ENCODE data around the gene COX6A1. TPM values are rescaled to one million over a fixed set of nuclear protein-coding genes. Genes with fewer than 3 reads are reported as not detected.

COX6A1 gene
- total and polyA plus RNA-seq, 2 of the 13 experiments (the other 11 are each of a cell fraction or from before 2014, with no cell fraction given), result 542 to 673 TPM

DNA sequence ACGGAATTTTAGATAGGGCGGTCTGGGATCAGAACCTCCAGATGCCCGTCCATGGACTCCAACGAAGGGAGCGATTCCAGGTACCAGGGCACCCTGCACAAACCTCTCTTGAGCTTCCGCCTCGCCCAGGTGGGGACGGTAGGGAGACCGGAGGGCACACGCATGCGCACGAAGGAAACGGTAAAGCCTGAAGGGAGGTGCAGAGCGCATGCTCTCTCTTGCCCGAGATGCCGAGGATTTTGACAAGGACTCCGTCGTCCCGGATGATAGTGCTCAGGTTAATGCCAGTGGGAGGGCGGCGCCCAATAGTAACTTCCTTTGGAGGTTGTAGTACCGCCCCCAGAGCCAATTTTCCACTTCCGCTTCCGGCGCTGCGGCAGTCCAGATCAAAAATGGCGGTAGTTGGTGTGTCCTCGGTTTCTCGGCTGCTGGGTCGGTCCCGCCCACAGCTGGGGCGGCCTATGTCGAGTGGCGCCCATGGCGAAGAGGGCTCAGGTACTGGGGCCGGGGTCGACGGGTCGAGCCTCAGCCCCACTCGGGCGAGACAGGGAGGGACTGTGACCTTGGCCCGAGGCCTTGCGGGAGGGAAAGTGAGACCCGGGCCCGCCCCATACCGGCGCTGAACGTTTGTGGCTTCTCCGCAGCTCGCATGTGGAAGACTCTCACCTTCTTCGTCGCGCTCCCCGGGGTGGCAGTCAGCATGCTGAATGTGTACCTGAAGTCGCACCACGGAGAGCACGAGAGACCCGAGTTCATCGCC, at the start of gene COX6A1 (continued):
- 0 out of 2 replicates have a peak, but pooled peaks have one; percentile 27 for TF ChIP-seq ZZZ3 (CRISPR knock-in tag; IDR thresholded peaks at IDR 0.05; ENCODE audit: borderline replicate concordance)
- no peak for TF ChIP-seq SNRNP70 (IDR thresholded peaks at IDR 0.05; ENCODE audit: low read depth, low read length)
- peak; percentile 46; the same call in 1 of the 2 replicates for TF ChIP-seq ZNF143 (CRISPR knock-in tag; IDR thresholded peaks at IDR 0.05)
- peak; percentile 74 for TF ChIP-seq ASH2L (IDR thresholded peaks at IDR 0.05; ENCODE audit: insufficient read length, low read depth, low read length)
- no peak for TF ChIP-seq FLYWCH1 (CRISPR knock-in tag; IDR thresholded peaks at IDR 0.05)
- TF ChIP-seq, protein P1, sequence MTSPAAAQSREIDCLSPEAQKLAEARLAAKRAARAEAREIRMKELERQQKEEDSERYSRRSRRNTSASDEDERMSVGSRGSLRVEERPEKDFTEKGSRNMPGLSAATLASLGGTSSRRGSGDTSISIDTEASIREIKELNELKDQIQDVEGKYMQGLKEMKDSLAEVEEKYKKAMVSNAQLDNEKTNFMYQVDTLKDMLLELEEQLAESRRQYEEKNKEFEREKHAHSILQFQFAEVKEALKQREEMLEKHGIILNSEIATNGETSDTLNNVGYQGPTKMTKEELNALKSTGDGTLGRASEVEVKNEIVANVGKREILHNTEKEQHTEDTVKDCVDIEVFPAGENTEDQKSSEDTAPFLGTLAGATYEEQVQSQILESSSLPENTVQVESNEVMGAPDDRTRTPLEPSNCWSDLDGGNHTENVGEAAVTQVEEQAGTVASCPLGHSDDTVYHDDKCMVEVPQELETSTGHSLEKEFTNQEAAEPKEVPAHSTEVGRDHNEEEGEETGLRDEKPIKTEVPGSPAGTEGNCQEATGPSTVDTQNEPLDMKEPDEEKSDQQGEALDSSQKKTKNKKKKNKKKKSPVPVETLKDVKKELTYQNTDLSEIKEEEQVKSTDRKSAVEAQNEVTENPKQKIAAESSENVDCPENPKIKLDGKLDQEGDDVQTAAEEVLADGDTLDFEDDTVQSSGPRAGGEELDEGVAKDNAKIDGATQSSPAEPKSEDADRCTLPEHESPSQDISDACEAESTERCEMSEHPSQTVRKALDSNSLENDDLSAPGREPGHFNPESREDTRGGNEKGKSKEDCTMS (CRISPR knock-in tag; conservative IDR thresholded peaks at IDR 0.05), result no peak
- no peak for TF ChIP-seq NR2F2 (IDR thresholded peaks at IDR 0.05; ENCODE audit: borderline replicate concordance, low read depth)
- no peak for TF ChIP-seq ZBTB38 (CRISPR knock-in tag; IDR thresholded peaks at IDR 0.05)
- TF ChIP-seq ZFP62 (CRISPR knock-in tag; IDR thresholded peaks at IDR 0.05), result no peak
- no peak for TF ChIP-seq MTF2 (CRISPR knock-in tag; IDR thresholded peaks at IDR 0.05; ENCODE audit: borderline replicate concordance)
- TF ChIP-seq TOE1 (CRISPR knock-in tag; IDR thresholded peaks at IDR 0.05), result 0 out of 2 replicates have a peak, but pooled peaks have one; percentile 51
- TF ChIP-seq ZBTB7A (CRISPR knock-in tag; IDR thresholded peaks at IDR 0.05), result 0 out of 2 replicates have a peak, but pooled peaks have one; percentile 36
- TF ChIP-seq GMEB2 (CRISPR knock-in tag; IDR thresholded peaks at IDR 0.05; ENCODE audit: low read depth), result no peak
- no peak for TF ChIP-seq CREB3 (CRISPR knock-in tag; IDR thresholded peaks at IDR 0.05)
- no peak for TF ChIP-seq ZNF251 (CRISPR knock-in tag; IDR thresholded peaks at IDR 0.05)
- peak; percentile 80 for TF ChIP-seq ZBED4 (CRISPR knock-in tag; IDR thresholded peaks at IDR 0.05; ENCODE audit: borderline replicate concordance)
- 0 out of 2 replicates have a peak, but pooled peaks have one; percentile 23 for TF ChIP-seq ZKSCAN5 (CRISPR knock-in tag; IDR thresholded peaks at IDR 0.05)
- 0 out of 2 replicates have a peak, but pooled peaks have one; percentile 60 for TF ChIP-seq MYPOP (CRISPR knock-in tag; IDR thresholded peaks at IDR 0.05)
- TF ChIP-seq ZBTB3 (CRISPR knock-in tag; IDR thresholded peaks at IDR 0.05; ENCODE audit: borderline replicate concordance, low read depth), result no peak

Data from HepG2 (cell line).